ENCODE data around the gene RBBP8.
"Not testable (repeated sequence)": the region's sequence is repeated elsewhere in the genome, so short reads cannot be mapped to it uniquely, and the experiment has no call there.

Gene RBBP8

DNA sequence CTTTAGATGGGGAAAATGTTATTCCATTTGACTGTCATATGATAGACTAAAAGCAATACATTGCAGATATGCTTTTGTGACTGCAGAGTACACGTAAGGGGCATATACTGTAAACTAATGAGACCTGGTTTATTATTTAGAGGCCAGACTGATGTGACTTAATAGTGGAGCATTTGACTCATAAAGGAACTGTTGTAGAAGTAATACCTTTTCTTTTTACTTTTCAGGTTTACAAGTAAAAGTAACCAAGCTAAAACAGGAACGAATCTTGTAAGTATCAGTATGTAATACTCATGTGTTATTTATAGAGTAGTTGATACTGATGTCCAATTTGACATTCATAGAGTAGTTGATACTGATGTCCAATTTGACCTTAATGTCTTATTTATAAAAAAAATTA, 13.1 kb downstream of the RBBP8 start:
- no peak for DNase-seq

DNA sequence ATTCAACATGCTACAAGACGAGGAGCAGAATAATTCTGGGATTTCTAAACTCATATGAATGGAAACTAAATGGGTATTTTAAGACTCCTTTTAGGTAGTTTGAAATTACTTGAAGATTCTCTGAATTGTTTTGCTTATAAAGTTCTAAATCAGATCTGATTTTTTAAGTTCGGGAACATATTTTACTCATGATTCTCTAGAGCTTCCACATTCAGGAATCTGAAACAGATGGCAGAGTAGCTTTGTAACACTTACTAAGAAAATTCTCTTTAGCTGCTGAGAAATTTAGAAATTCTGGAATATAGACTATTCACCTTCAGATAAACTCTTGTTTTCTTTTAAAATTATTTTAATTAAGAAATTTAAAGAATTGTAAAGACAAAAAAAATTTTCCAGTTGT, 13.7 kb downstream of the RBBP8 start:
- no peak for DNase-seq

DNA sequence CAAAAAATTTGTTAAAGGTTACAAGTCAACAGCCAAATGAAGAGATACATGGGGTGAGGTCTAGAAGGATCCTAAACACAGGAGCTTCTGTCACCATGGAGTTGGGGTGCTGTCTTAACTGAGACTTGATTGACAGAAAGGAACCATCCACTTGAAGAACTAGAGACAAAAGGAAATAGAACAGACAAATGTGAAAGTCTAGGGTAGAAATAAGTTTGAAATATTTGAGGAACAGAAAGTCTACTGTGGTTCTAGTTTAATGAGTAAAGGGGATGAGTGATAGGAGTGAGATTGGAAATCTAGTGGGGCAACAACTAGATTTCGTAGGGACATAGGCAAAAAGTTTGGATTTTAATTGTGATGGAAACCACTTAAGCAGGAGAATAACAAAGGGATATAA, 18.7 kb downstream of the RBBP8 start:
- DNase-seq = no peak

DNA sequence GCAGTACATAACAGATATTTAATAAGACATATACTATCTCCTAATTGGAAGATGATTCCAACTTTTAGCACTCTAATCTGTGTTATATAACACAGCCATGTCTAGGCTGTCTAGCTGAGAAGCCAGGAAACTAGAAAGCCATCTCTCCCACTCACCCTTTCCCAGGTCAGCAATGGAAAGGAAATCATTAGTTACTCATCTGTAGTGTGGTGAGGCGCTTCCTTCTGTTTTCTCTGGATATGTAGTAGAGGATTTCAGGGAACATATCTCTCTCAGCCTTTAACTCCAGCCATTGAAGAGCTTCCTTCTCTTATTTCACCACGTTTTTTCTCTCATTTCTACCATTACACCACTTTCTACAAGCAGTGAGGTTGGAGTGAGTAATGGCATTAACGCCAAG, 19.4 kb downstream of the RBBP8 start:
- no peak for DNase-seq

DNA sequence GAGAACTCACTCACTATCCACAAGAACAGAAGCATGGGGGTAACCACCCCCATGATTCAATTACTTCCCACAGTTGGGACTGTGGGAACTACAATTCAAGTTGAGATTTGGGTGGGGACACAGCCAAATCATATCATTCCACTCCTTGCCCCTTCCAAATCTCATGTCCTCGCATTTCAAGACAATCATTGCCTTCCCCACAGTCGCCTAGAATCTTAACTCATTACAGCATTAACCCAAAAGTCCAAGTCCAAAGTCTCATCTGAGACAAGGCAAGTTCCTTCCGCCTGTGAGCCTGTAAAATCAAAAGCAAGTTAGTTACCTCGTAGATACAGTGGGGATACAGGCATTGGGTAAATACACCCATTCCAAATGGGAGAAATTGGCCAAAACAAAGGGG, 20.9 kb downstream of the RBBP8 start:
- not testable (repeated sequence) for DNase-seq

DNA sequence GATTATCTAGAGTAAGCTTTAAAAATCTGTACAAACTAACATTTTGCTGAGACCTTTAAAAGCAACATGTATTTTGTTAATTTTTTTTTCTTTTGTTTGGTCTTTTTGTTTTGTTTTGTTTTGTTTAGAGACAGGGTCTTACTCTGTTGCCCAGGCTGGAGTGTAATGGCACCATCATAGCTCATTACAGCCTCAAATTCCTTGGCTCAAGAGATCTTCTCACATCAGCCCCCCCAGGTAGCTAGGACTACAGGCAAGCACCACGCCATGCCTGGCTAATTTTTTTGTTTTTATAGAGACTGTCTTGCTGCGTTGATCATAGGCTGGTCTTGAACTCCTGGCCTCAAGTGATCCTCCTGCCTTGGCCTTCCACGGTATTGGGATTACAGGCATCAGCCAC, 23.1 kb downstream of the RBBP8 start:
- DNase-seq = no peak

DNA sequence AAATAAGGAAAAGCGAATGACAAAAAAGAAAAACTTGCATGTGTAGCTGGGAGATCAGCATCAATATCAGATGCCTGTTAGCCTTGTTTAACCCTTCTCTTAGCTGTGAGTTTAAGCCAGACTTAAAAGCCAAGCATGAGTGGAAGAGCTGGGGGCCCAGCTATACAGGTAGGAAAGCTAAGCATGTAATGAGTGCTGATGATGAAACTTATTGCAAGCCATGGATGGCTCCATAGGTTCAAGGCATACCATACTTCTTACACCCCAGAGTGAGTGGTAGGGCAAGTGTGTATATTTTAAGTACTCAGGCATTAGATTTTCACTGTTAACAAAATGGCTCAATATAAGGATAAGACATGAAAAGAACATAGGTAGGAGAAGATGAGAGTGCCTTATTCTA, 28.0 kb downstream of the RBBP8 start:
- DNase-seq = no peak

DNA sequence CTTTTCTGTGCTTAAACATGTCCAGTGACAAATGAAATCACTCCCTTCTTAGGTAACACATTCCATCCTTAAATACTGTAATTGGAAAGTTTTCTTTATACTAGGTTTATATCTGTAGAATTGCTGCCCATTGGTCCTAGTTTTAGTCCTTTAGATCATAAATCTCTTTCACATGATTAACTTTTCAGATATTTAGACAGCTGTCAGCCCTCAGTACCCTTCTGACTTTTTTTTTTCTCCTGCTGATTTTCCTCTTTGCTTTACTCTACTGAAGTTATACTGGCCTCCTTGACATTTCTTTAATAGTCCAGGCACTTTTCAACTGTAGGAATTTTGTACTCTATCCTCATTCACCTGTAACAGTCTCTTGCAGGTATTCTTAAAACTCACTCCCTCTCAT, 28.9 kb downstream of the RBBP8 start:
- no peak for DNase-seq

DNA sequence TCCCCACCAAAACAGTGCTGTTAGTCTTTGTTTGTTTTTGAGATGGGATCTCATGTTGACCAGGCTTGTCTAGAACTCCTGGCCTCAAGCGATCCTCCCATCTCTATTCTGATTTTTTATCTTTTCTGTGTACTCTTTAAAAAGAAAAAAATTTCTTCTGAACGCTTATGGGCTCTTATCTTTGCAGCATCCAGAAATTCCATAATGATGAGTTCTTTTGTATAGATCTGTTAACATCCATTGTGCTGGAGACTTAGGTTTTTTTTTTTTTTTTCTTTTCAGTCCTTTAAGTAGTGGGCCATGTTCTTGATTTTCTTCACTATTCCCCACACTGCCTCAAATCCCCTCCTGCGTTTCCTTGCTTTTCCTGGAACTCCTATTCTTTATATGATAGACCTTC, 31.0 kb downstream of the RBBP8 start:
- DNase-seq = no peak

DNA sequence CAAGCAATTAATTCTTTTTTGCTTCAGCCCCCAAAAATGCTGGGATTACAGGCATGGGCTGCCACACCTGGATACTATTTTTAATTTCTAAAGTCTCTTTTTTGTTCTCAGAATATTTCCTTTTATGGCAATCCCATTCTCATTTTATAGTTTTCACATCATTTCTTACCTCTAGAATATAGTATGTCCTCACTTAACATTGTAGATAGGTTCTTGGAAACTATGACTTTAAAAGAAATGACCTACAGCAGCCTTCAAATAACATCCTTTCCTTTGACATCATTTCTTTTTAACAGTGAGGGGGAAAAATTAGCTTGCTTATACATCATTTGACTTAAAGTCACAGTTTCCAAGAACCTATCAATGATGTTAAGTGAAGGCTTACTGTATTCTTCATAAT, 31.6 kb downstream of the RBBP8 start:
- no peak for DNase-seq

DNA sequence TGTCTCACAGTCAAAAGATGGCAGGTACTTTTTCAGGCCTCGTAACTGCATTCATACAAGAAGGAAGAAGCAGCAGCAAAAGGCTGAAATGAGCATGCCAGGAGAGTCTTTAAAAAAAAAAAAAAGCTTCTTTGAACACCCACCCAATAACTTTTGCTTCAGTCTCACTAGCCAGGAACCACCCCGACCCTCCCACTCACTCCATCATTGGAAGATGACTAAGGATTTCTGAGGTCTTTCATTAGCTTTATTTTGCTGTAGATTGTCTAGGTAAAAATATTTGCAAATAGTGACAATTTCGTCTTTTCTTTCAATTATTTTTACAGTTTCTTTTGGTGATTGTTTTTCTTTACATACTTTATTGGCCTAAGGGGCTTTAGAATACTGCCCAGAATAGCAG, 37.9 kb downstream of the RBBP8 start:
- DNase-seq = peak; percentile 7

DNA sequence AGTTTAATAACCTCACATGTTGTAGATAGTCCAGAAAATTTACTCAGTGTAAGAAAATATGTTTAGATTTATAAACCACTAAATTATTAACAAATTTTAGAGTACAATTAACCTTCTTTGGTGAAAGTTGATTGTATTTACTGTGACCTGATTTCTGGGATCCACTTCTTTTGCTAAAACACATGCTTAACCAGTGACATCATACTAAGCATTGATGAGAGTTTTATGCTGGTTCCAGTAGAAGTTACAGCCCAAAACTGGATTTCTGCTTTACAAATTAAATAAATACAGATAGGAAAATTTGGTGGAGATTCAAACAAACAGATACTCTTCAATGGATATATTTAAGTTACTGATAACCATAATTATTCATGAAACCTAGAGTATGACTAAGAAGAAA, 40.9 kb downstream of the RBBP8 start:
- DNase-seq = no peak

DNA sequence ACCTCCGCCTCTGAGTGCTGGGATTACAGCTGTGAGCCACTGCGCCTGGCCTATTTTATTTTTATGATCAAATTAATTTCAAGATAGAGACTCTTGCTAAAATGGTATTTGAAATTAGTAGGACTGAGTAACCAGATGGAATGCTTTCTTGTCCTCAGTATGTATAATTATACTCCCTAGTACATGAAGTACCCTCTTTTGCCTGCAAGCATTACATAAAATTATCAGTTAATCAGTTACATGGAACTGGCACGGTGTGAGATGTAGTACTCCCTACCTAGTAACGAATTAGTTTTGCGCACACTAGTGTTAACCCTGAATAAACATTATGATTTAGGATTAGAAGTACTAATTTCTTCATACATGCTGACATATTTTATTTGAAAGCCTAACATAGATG, 41.6 kb downstream of the RBBP8 start:
- DNase-seq = no peak

DNA sequence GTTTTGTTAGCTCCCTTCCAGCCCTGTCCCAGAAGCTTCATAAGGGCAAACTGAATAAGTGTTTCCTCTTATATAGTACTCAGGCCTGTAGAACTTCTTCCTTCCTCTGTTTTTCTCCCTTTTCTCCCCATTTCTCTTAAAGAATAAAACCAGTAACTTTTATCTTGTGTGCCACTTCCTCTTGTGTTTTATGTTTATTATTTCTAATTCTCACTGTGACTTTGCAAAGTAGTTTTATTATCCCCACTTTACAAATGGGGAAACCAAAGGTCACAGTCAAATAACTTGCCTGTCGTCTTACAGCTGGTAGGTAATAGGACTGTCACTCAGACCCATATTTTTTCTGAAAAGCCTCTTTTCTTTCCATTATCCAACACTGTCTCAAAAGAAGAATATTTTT, 42.4 kb downstream of the RBBP8 start:
- DNase-seq = peak; percentile 60

DNA sequence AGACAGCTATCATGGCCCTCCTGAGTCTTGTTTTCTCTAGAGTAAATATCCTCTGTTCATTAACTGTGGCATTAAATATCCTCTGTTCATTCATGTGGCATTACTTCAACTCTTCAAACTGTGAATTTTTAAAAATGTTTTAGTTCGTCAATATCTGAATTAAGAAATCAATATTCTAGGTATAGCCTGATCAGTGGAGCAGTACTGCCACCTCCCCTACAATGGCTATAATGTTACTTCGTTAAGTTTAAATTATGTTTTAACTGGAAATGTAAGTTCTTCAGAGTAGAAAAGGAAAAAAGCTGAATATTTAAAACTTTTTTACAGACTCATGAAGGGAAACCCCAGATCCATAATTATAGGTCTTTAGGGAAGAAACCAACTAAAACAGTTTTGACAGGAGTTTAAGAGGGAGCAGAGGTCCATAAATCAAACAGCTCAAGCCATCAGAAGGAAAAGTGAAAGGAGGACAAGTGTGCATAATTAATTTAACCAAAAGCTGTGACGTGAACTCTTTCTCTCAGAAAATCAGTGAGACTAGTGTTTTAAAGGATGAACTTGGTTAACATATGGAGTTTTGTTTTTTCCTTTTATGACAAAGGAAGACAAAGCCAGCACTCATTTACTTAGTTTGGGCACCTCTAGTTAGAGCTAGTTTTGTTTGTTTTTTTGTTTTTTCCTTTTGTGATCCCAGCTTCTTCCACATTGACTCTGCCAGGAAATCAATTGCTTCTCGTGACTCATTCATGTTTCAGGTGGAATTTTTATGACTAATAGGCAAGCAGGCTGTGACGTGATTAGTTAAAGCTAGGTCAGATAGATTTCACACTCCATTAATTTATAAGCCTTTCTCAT, 44.9 kb downstream of the RBBP8 start:
- DNase-seq = no peak

DNA sequence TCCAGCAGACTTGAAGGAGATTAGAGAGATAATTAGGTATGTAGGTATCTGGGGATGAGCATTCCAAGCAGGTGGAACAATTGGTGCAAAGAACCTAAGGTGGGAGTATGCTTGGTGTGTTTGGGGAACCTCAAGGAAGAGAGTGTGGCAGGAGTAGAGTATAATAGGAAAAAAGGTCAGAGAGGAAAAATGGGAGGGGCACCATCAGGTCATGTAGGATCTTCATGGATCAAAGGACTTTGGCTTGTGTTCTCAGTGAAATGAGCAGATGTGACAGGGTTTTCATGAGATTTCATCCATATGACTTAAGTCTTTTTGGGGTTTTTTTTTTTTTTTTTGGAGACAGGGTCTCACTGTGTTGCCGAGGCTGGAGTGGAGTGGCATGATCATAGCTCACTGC, 47.3 kb downstream of the RBBP8 start:
- no peak for DNase-seq

DNA sequence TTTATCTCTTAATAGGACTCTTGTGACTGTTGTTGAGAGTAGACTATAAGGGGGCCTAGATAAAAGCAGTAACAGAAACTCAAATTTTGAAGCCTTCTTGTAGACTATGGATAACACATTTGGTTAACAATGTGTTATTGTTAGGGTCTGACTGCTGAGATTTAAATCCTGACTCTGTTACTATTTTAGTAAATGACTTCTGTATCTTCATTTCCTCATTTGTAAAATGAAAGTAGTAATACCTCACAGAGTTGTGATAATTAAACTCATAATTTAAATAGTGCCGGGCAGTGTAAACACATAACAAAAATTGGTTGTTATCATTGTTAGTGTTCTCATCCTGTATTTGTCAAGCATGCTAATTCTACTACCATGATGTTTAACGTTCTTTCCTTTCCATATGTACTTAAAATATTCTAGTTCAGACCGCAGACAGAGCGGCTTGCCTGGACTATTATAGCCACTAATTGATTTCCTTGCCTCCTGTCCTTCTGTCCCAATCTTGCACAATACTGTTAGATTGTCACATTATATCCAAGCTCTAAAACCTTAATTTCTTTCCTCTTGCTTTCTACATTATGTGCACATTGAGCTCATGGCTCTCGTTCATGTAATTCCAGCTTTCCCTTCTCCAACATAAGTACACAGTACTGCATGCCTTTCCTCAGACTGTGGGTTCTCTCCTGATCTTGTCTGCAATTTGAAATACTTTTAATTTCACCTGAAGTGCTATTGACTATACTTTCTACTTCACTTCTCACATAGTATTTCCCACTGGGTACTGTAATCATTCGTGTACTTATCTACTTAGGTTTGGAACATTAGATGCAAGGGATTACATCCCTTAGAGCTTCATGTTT, 48.4 kb downstream of the RBBP8 start:
- no peak for DNase-seq

DNA sequence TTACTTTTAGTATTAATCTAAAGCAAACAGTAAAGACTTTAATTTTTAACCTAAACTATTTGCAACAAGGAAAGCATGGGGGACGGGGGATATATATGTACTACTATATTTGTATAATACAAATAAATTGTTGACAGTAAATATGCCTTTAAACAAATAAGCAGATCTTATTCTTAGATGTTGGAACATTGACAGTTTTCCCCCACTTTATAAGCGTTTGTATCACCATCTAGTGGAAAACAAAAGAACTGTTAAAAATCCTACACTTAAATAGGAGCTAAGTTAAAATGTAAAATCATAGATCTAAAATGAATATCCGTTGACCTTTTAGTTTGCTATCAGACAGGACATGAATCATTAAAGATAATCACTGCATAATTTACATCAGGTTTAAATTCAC, 50.0 kb downstream of the RBBP8 start:
- DNase-seq = peak; percentile 69

DNA sequence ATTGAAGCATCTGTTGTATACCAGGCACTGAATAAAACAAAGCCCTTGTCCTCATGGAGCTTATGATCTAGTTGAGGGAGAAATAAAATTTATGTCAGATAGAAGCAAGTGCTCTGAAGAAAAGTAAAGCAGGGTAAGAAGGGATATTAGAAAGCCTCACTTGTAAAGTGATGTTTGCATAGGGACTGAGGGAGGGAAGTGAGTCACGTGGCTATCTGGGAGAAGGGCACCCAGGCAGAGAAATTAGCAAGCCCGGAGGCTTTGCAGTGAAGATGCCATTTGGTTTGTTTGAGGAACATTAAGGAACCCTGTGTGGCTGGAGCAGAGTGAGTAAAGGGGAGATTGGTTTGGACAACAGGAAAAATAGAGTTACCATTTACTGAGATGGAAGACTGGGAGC, 52.1 kb downstream of the RBBP8 start:
- DNase-seq = no peak

DNA sequence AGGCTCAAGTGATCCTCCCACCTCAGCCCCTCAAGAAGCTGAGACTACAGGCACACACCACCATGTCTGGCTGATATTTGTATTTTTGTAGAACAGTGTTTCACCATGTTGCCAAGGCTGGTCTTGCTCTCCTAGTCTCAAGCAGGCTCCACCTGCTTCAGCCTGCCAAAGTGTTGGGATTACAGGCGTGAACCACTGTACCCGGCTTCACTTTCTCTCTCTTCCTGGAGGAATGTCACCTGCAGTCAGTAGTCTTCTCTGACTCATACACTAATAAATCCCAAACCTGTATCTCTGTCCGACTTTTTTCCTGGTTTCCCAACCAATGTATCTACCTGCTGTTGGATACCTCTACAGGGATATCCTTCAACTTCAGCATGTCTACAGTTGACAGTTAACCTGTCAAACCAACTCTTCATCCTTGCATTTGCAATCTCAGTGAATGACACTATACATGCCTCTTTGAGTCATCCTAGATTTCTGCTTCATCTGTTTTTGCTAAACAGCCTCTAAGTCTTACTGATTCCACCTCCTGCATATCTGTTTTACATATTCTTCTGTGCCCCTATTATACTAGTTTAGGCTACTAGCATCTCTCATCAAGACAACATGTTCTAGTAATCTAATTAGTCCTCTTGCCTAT, 54.5 kb downstream of the RBBP8 start:
- DNase-seq = no peak

DNA sequence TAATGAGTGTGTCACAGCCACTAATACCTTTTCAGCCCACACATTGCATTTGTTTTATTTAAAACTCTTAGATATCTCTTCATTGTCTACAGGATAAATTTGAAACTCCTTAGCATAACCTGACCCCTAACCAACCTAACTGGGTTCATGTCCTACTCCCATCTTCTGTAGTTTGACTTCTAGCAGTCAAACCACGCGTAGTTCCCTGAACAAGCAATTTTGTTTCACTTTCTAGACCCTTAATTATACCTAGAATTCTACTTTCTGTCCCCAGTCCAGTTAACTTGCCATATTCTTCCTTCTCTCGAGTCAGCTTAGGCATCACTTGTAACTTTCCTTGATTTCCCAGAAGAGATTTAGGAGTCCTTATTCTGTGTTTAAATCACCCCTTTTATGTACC, 55.1 kb downstream of the RBBP8 start:
- no peak for DNase-seq

DNA sequence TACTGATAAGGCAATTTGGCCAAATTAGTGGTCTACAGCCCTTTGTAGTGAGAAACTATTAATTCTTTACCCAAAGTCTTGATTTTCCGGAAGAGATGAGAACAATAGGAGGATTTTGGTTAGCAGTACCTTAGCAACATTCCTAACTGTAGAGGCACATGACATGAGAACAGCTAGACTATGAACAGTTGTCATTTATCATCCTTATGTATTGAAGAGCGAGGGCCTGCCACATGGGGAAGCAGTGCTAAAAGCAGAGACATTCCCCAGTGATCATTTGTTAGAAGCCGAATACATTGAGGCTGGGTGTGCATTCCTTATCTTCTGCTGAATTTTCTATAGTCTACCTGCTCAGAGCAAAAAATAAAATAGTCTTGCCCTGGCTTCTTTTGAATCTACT, 65.2 kb downstream of the RBBP8 start:
- no peak for DNase-seq

DNA sequence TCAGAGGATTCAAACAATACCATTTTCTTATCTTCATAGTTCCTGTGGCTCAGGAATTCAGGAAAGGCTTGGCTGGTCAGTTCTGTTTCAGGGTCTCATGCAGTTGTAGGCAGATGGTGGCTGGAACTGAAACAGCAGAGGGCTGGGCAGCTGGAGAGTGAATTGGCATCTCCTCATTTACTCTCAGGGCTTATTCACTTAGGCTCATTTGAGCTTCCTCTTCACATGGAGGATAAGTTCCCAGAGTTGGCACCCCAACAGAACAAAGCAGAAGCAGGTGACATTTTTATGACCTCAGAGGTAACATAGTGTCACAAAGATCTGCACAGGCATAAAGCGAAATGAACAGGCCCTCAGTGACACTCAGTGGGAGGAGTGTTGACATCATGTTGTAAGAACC, 66.1 kb downstream of the RBBP8 start:
- no peak for DNase-seq

DNA sequence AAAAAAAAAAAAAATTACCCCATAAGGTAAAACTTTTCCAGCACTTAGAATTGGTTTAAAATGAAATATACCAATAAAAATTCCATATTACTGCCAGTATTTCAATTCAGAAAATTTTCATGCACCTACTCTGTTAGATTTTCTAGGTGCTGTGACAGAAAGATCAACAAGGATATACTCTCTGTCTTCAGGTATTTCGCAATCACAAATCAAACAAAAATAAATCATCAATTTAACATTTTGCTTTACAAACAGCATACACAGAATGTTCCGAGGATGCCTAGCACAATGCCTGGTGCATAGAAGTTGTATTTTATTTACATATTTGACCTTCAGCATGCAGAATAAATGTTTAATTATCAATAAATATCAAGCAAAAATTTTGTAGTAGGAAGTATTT, 66.5 kb downstream of the RBBP8 start:
- DNase-seq = no peak

Data from hematopoietic multipotent progenitor cell treated with erythropoietin and hydrocortisone succinate and interleukin-3 and kit ligand, for 4 days (in vitro differentiated cells).